Measurements from ENCODE around the gene TRAPPC10. TPM values are rescaled to one million over a fixed set of nuclear protein-coding genes. Genes with fewer than 3 reads are reported as not detected.
"Not testable (repeated sequence)": the region's sequence is repeated elsewhere in the genome, so short reads cannot be mapped to it uniquely, and the experiment has no call there.

Gene TRAPPC10
- polyA plus RNA-seq, 1 of the 3 experiments (the other 2 are of a cell fraction), result 17.5 TPM

DNA sequence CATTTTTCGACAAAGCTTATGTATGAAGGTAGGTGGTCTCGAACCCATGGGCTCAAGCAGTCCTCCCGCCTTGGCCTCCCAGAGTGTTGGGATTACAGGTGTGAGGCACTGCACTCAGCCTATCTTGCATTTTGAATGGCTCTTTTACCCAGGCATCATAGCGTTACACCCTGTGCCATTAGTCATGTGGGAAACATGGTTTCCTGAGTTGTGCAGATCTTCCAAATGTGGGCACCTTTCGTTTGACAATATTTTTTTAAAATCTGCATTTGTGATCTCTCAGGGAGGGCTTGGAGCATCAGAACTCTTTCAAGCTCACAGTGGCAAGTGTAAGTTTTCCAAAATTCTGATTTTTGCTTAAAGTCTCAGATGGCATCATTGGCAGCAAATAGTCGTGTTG lies 86.4 kb downstream of the TRAPPC10 start:
- H3F3A ChIP-seq (replicated peaks; ENCODE audit: insufficient read depth); H4K20me1 ChIP-seq (ENCODE audit: insufficient read depth); H3K9me3 ChIP-seq; H3K4me3 ChIP-seq (ENCODE audit: low read depth in 2 of 2, low read length in 1 of 2); POLR2A ChIA-PET; H3K27me3 ChIP-seq (ENCODE audit: insufficient read depth); H3K9ac ChIP-seq; H2AFZ ChIP-seq (ENCODE audit: low read depth); H3K27ac ChIP-seq (ENCODE audit: low read depth in 2 of 2, low read length in 1 of 2); H3K79me2 ChIP-seq (ENCODE audit: insufficient read depth); H3K4me2 ChIP-seq; H3K4me1 ChIP-seq (ENCODE audit: control insufficient read depth in 1 of 2, insufficient read depth in 2 of 2, low read depth in 1 of 2, low read length in 1 of 2); CTCF ChIA-PET; H3K9me2 ChIP-seq; DNase-seq: not testable (repeated sequence)
- WGBS (ENCODE audit: low lambda C conversion rate), result no CpG with 5 or more reads among the region's 6 CpGs
- peaks cover 7 to 10% of the 10 kb centered on the region in 2 experiments for H3K36me3 ChIP-seq (replicated peaks in 1 of 2; ENCODE audit: control insufficient read depth in 1 of 2, insufficient read depth in 2 of 2, low read length in 1 of 2)

DNA sequence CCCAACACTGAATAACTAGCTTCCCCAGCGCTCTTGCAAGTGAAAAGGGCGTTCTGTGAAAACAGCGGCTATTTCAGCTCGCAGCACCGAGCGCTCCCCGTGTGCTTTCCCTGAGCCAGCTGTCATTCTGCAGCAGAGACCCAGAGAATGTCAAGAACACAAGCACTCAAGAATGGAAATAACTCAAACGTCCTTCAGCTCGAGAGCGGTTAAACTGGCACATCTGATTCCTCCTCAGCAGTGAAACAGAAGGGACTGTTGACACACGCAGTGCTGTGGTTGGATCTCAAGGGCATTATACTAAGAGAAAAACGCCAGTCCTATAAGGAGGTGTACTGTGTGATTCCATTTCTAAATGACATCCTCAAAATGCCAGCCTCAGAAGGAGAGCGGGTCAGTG lies 86.9 kb downstream of the TRAPPC10 start:
- H3K4me2 ChIP-seq; H3K4me3 ChIP-seq (ENCODE audit: low read depth in 2 of 2, low read length in 1 of 2); H3K36me3 ChIP-seq (replicated peaks in 1 of 2; ENCODE audit: control insufficient read depth in 1 of 2, insufficient read depth in 2 of 2, low read length in 1 of 2); POLR2A ChIA-PET; CTCF ChIA-PET; H3K27ac ChIP-seq (ENCODE audit: low read depth in 2 of 2, low read length in 1 of 2); H3K27me3 ChIP-seq (ENCODE audit: insufficient read depth); H3K9ac ChIP-seq; H4K20me1 ChIP-seq (ENCODE audit: insufficient read depth); H3K9me3 ChIP-seq; H3F3A ChIP-seq (replicated peaks; ENCODE audit: insufficient read depth); DNase-seq; H3K4me1 ChIP-seq (ENCODE audit: control insufficient read depth in 1 of 2, insufficient read depth in 2 of 2, low read depth in 1 of 2, low read length in 1 of 2); H3K79me2 ChIP-seq (ENCODE audit: insufficient read depth); H2AFZ ChIP-seq (ENCODE audit: low read depth); H3K9me2 ChIP-seq: not testable (repeated sequence)
- WGBS (ENCODE audit: low lambda C conversion rate), result no CpG with 5 or more reads among the region's 13 CpGs

DNA sequence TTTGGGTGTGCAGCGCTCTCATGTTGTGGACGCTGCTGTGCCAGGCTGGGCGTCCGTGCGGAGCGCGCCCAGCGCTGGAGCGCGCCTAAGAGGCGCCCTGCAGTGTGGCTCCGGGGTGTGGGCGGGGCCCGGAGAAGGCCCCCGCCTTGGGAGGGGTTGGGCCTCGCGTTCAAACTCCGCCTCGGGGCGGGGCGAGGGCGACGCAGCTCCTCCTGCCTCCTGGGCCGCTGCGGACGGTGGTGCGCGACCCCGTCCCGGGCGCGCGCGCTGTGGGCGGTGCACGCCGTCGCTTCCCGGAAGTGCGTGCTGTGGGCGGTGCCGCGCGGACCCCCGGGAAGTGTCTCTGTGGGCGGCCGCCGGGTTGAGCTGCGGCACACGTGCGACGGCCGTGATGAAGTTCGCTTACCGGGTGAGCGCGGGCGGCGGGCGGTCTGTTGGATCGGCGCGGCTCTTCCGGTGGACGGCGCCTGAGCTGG lies 95.0 kb downstream of the TRAPPC10 start, which contains the start of gene PWP2:
Gene PWP2 (plus strand): TSS at position 374 of the 476 bp plus-strand sequence. CDS start 18 bp downstream, at position 392.
- H4K20me1 ChIP-seq (ENCODE audit: insufficient read depth); H3K9me2 ChIP-seq; CTCF ChIA-PET; H3K79me2 ChIP-seq (ENCODE audit: insufficient read depth); H3K9me3 ChIP-seq; H2AFZ ChIP-seq (ENCODE audit: low read depth); H3K4me2 ChIP-seq; H3K36me3 ChIP-seq (replicated peaks in 1 of 2; ENCODE audit: control insufficient read depth in 1 of 2, insufficient read depth in 2 of 2, low read length in 1 of 2); H3K27me3 ChIP-seq (ENCODE audit: insufficient read depth); H3K27ac ChIP-seq (ENCODE audit: low read depth in 2 of 2, low read length in 1 of 2); POLR2A ChIA-PET; H3K4me1 ChIP-seq (ENCODE audit: control insufficient read depth in 1 of 2, insufficient read depth in 2 of 2, low read depth in 1 of 2, low read length in 1 of 2); DNase-seq; H3F3A ChIP-seq (replicated peaks; ENCODE audit: insufficient read depth); H3K9ac ChIP-seq: not testable (repeated sequence)
- WGBS (ENCODE audit: low lambda C conversion rate), result no CpG with 5 or more reads among the region's 66 CpGs
- TF ChIP-seq, protein P1, sequence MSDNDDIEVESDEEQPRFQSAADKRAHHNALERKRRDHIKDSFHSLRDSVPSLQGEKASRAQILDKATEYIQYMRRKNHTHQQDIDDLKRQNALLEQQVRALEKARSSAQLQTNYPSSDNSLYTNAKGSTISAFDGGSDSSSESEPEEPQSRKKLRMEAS (IDR thresholded peaks at IDR 0.05; ENCODE audit: low read depth), result peak; percentile 47; the same call in 1 of the 2 replicates
- TF ChIP-seq MXI1 (IDR thresholded peaks at IDR 0.05; ENCODE audit: low read depth, low read length), result 0 out of 2 replicates have a peak, but pooled peaks have one; percentile 53
- peak within 1 kb of the TSS in 1 of 2 experiments; percentile 36; a peak in 2 of 4 replicates for H3K4me3 ChIP-seq (ENCODE audit: low read depth in 2 of 2, low read length in 1 of 2)

DNA sequence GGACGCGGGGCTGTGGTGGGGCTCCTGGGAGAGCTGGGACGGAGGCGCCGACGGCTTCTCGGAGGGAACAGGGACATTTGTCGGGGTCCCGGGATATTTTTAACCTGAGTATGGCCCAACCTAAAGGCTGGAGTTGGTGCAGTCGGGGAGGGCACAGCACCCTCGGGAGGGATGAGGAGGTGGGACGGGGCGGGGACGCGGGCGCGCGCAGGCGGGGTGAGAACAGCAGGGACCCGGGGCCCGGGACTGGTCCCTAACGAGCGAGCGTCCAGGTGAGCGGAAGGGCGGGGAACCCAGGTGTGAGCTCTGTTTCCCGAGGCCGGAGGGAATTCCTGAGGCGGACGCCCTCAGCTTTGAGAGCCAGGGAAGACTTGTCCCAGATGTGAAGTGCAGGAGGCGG lies 95.5 kb downstream of the TRAPPC10 start:
- H3K27me3 ChIP-seq (ENCODE audit: insufficient read depth); POLR2A ChIA-PET; H3K4me3 ChIP-seq (ENCODE audit: low read depth in 2 of 2, low read length in 1 of 2); H3K27ac ChIP-seq (ENCODE audit: low read depth in 2 of 2, low read length in 1 of 2); H3K4me2 ChIP-seq; H3K79me2 ChIP-seq (ENCODE audit: insufficient read depth); H4K20me1 ChIP-seq (ENCODE audit: insufficient read depth); H3F3A ChIP-seq (replicated peaks; ENCODE audit: insufficient read depth); DNase-seq; H3K9ac ChIP-seq; H2AFZ ChIP-seq (ENCODE audit: low read depth); CTCF ChIA-PET; H3K36me3 ChIP-seq (replicated peaks in 1 of 2; ENCODE audit: control insufficient read depth in 1 of 2, insufficient read depth in 2 of 2, low read length in 1 of 2); H3K4me1 ChIP-seq (ENCODE audit: control insufficient read depth in 1 of 2, insufficient read depth in 2 of 2, low read depth in 1 of 2, low read length in 1 of 2); H3K9me3 ChIP-seq; H3K9me2 ChIP-seq: not testable (repeated sequence)
- no CpG with 5 or more reads among the region's 31 CpGs for WGBS (ENCODE audit: low lambda C conversion rate)

DNA sequence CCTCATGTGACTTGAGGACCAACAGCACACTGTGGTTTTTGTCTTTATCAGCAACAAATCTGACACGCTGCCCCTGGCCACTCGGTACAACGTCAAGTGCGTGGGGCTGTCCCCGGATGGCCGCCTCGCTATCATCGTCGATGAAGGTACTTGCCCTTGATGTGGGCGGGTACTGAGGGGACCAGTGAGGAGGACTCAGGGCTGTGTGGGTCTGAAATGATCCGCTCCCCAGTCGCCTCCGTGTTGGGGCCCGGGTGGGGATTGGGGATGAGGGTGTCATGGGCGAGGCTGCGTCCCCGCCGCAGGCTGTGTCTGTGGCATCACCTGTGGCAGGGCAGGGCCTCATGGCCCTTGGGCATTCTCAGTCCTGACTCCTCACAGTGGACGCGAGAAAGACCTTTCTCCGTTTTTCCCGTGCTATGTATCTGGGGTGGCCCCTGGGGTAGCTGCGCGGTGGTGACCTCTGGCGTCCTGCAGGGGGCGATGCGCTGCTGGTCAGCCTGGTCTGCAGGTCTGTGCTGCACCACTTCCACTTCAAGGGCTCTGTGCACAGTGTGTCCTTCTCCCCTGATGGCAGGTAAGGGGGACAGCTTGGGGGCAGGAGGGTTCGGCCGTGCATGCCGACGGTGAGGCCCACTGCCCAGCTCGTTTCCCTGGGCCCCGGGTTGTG lies 101.7 kb downstream of the TRAPPC10 start:
- H4K20me1 ChIP-seq (ENCODE audit: insufficient read depth); H3K4me2 ChIP-seq; H3K9me3 ChIP-seq; H3K27ac ChIP-seq (ENCODE audit: low read depth in 2 of 2, low read length in 1 of 2); H3F3A ChIP-seq (replicated peaks; ENCODE audit: insufficient read depth); H3K4me1 ChIP-seq (ENCODE audit: control insufficient read depth in 1 of 2, insufficient read depth in 2 of 2, low read depth in 1 of 2, low read length in 1 of 2); H3K36me3 ChIP-seq (replicated peaks in 1 of 2; ENCODE audit: control insufficient read depth in 1 of 2, insufficient read depth in 2 of 2, low read length in 1 of 2); H3K4me3 ChIP-seq (ENCODE audit: low read depth in 2 of 2, low read length in 1 of 2); POLR2A ChIA-PET; H2AFZ ChIP-seq (ENCODE audit: low read depth); H3K9me2 ChIP-seq; H3K9ac ChIP-seq; H3K79me2 ChIP-seq (ENCODE audit: insufficient read depth); DNase-seq; CTCF ChIA-PET; H3K27me3 ChIP-seq (ENCODE audit: insufficient read depth): not testable (repeated sequence)
- WGBS (ENCODE audit: low lambda C conversion rate), result no CpG with 5 or more reads among the region's 33 CpGs

DNA sequence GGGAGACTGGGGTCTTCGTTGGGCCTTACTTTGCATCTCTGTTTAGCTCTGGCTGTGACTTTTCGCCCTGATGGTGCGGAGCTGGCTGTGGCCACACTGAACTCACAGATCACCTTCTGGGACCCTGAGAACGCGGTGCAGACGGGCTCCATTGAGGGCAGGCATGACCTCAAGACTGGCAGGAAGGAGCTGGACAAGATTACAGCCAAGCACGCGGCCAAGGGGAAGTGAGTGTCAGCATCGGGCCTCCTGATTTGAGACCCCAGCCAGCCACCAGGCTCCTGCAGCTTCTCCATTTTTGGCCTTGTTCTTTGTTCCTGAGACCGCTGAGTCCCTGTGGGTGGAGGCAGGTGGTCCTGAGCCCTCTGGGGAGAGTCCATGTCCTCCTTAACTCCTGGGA lies 110.0 kb downstream of the TRAPPC10 start:
- H3K9me3 ChIP-seq; H3K27me3 ChIP-seq (ENCODE audit: insufficient read depth); H3K9me2 ChIP-seq; H4K20me1 ChIP-seq (ENCODE audit: insufficient read depth); H3K4me3 ChIP-seq (ENCODE audit: low read depth in 2 of 2, low read length in 1 of 2); H3K4me2 ChIP-seq; H2AFZ ChIP-seq (ENCODE audit: low read depth); H3K9ac ChIP-seq; H3F3A ChIP-seq (replicated peaks; ENCODE audit: insufficient read depth); H3K27ac ChIP-seq (ENCODE audit: low read depth in 2 of 2, low read length in 1 of 2); H3K4me1 ChIP-seq (ENCODE audit: control insufficient read depth in 1 of 2, insufficient read depth in 2 of 2, low read depth in 1 of 2, low read length in 1 of 2); POLR2A ChIA-PET; CTCF ChIA-PET; H3K36me3 ChIP-seq (replicated peaks in 1 of 2; ENCODE audit: control insufficient read depth in 1 of 2, insufficient read depth in 2 of 2, low read length in 1 of 2); DNase-seq; H3K79me2 ChIP-seq (ENCODE audit: insufficient read depth): not testable (repeated sequence)
- no CpG with 5 or more reads among the region's 10 CpGs for WGBS (ENCODE audit: low lambda C conversion rate)
